Ectodermal cell (in vitro differentiated cells): ENCODE results near the gene UBE2S.
A peak's percentile ranks its signal among the peaks of the same experiment; 100 is the strongest.
"Not testable (repeated sequence)": the region's sequence is repeated elsewhere in the genome, so short reads cannot be mapped to it uniquely, and the experiment has no call there.

Source experiments
- H3K27ac ChIP-seq: 2 replicates; pipeline ENCODE4 v1.7.0; 2013; ENCODE audit warnings: mild to moderate bottlenecking, low read depth, low read length; ENCODE audit not compliant: insufficient read depth, poor library complexity, severe bottlenecking
- H3K27me3 ChIP-seq: 2 replicates; pipeline ENCODE4 v1.7.0; 2013; ENCODE audit warnings: mild to moderate bottlenecking, low read length; ENCODE audit not compliant: insufficient read depth, control insufficient read depth, poor library complexity, severe bottlenecking
- H3K36me3 ChIP-seq: one replicate; pipeline ENCODE4 v1.7.0; 2013; ENCODE audit warnings: low read length; ENCODE audit not compliant: control insufficient read depth, insufficient read depth
- H3K4me1 ChIP-seq: one replicate; pipeline ENCODE4 v1.7.0; 2013; ENCODE audit warnings: low read length; ENCODE audit not compliant: control insufficient read depth, insufficient read depth
- H3K4me3 ChIP-seq: 2 replicates; pipeline ENCODE4 v1.7.0; 2013; ENCODE audit warnings: low read depth, low read length, control low read depth; ENCODE audit not compliant: insufficient read depth
- H3K9me3 ChIP-seq: 2 replicates; pipeline ENCODE4 v1.7.0; 2013; ENCODE audit warnings: mild to moderate bottlenecking, low read length, moderate library complexity; ENCODE audit not compliant: control insufficient read depth
- WGBS, 2 experiments: methylation state at CpG; one replicate each; pipeline ENCODE4 v1.1.7; 2013; ENCODE audit warnings: missing lambda C conversion rate in 2 of 2; 5-methylcytosine and 5-hydroxymethylcytosine counted together

Gene UBE2S

GRCh38 chr19:55424518-55424917 lies 16.9 kb upstream of the UBE2S start:
- H3K36me3 ChIP-seq, result no peaks in the 10 kb centered on the region
- 85 to 90% methylated on average over 3 of the region's 3 CpGs for WGBS, 2 experiments
- no peaks in the 10 kb centered on the region for H3K4me1 ChIP-seq

GRCh38 chr19:55423225-55424005 lies 15.8 kb upstream of the UBE2S start:
- 76 to 80% methylated on average over 13 of the region's 13 CpGs for WGBS, 2 experiments
- no peak overlapping the region for H3K4me3 ChIP-seq
- H3K9me3 ChIP-seq, result no peaks in the 10 kb centered on the region
- H3K36me3 ChIP-seq, result no peaks in the 10 kb centered on the region
- no peak overlapping the region for H3K27ac ChIP-seq
- H3K4me1 ChIP-seq, result no peaks in the 10 kb centered on the region
- H3K27me3 ChIP-seq, result no peaks in the 10 kb centered on the region

More at GRCh38 chr19:55424518-55424917, 16.9 kb upstream of the UBE2S start:
- H3K27ac ChIP-seq, result no peak overlapping the region
- no peaks in the 10 kb centered on the region for H3K9me3 ChIP-seq
- H3K4me3 ChIP-seq, result no peak overlapping the region
- H3K27me3 ChIP-seq, result no peaks in the 10 kb centered on the region

- H3K36me3 ChIP-seq, H3K27me3 ChIP-seq, H3K4me3 ChIP-seq, H3K27ac ChIP-seq, H3K4me1 ChIP-seq, H3K9me3 ChIP-seq: not testable (repeated sequence)
- WGBS, 2 experiments, result 81 to 89% methylated on average over 4 of the region's 4 CpGs
These were observed 13.7 kb upstream of the UBE2S start for GRCh38 chr19:55421281-55421680.

- Histone ChIP-seq H3K4me1 (no peaks in the 10 kb centered on the region), H3K9me3 (no peaks in the 10 kb centered on the region), H3K27me3 (no peaks in the 10 kb centered on the region), H3K27ac (no peak overlapping the region), H3K4me3 (no peak overlapping the region), H3K36me3 (no peaks in the 10 kb centered on the region)
- 77% methylated on average over 5 of the region's 5 CpGs for WGBS, 2 experiments
These were observed 12.1 kb upstream of the UBE2S start for GRCh38 chr19:55419624-55420236.

- Histone ChIP-seq H3K4me1 (no peaks in the 10 kb centered on the region), H3K27ac (no peak overlapping the region), H3K9me3 (no peaks in the 10 kb centered on the region), H3K36me3 (no peaks in the 10 kb centered on the region), H3K4me3 (no peak overlapping the region), H3K27me3 (no peaks in the 10 kb centered on the region)
- WGBS, 2 experiments, result 79 to 80% methylated on average over 5 of the region's 5 CpGs
These were observed 11.5 kb upstream of the UBE2S start for GRCh38 chr19:55419103-55419502.

GRCh38 chr19:55418185-55418584 lies 10.6 kb upstream of the UBE2S start:
- no peak overlapping the region for H3K4me3 ChIP-seq
- no peak overlapping the region for H3K27ac ChIP-seq
- no peaks in the 10 kb centered on the region for H3K27me3 ChIP-seq
- WGBS, 2 experiments, result 22 to 24% methylated on average over 7 of the region's 7 CpGs
- H3K9me3 ChIP-seq, result no peaks in the 10 kb centered on the region
- H3K4me1 ChIP-seq, result no peaks in the 10 kb centered on the region
- no peaks in the 10 kb centered on the region for H3K36me3 ChIP-seq

GRCh38 chr19:55410168-55410567 lies 2.6 kb upstream of the UBE2S start:
- Histone ChIP-seq H3K27ac (no peak overlapping the region), H3K9me3 (no peaks in the 10 kb centered on the region), H3K4me1 (peaks cover 18% of the 10 kb centered on the region), H3K27me3 (no peaks in the 10 kb centered on the region), H3K4me3 (no peak overlapping the region), H3K36me3 (peaks cover 13% of the 10 kb centered on the region)
- 95 to 98% methylated on average over 2 of the region's 2 CpGs for WGBS, 2 experiments

- Histone ChIP-seq H3K36me3 (peaks cover 13% of the 10 kb centered on the region), H3K4me1 (peaks cover 18% of the 10 kb centered on the region)
- H3K9me3 ChIP-seq, H3K4me3 ChIP-seq, H3K27me3 ChIP-seq, H3K27ac ChIP-seq: not testable (repeated sequence)
- 95% methylated on average over 8 of the region's 8 CpGs for WGBS, 2 experiments
These were observed 1.6 kb upstream of the UBE2S start for GRCh38 chr19:55409179-55409578.

- no peaks in the 10 kb centered on the region for H3K9me3 ChIP-seq
- peak overlapping the region; percentile 18 for H3K4me3 ChIP-seq
- peak overlapping the region; percentile 77 for H3K27ac ChIP-seq
- no peaks in the 10 kb centered on the region for H3K27me3 ChIP-seq
- WGBS, 2 experiments, result 78 to 80% methylated on average over 9 of the region's 9 CpGs
- H3K36me3 ChIP-seq, result peaks cover 17% of the 10 kb centered on the region
- peaks cover 18% of the 10 kb centered on the region for H3K4me1 ChIP-seq
These were observed 915 bp upstream of the UBE2S start for GRCh38 chr19:55408533-55408872.

- Histone ChIP-seq H3K4me1 (peaks cover 18% of the 10 kb centered on the region), H3K4me3 (peak overlapping the region; percentile 96), H3K27ac (peak overlapping the region; percentile 98), H3K9me3 (no peaks in the 10 kb centered on the region), H3K36me3 (peaks cover 20% of the 10 kb centered on the region), H3K27me3 (no peaks in the 10 kb centered on the region)
- 1% methylated on average over 72 of the region's 72 CpGs for WGBS, 2 experiments
These were observed 378 bp upstream of the UBE2S start for GRCh38 chr19:55407800-55408532.
